ENCODE data around the gene GNB1L.

GNB1L gene

GRCh38 chr22:19774628-19775027 lies 80.0 kb downstream of the GNB1L start:
- no peak for DNase-seq (ENCODE audit: extremely low read depth, low read depth)
- no peak for TF ChIP-seq CTCF (IDR thresholded peaks at IDR 0.05; ENCODE audit: low read depth, low read length)

GRCh38 chr22:19773470-19774040 lies 81.1 kb downstream of the GNB1L start:
- DNase-seq (ENCODE audit: extremely low read depth, low read depth), result no peak
- TF ChIP-seq CTCF (IDR thresholded peaks at IDR 0.05; ENCODE audit: low read depth, low read length), result no peak

- no peak for DNase-seq (ENCODE audit: extremely low read depth, low read depth)
- TF ChIP-seq CTCF (IDR thresholded peaks at IDR 0.05; ENCODE audit: low read depth, low read length), result no peak
Measured at GRCh38 chr22:19772673-19773469, 81.8 kb downstream of the GNB1L start.

- no peak for DNase-seq (ENCODE audit: extremely low read depth, low read depth)
- no peak for TF ChIP-seq CTCF (IDR thresholded peaks at IDR 0.05; ENCODE audit: low read depth, low read length)
Measured at GRCh38 chr22:19772422-19772672, 82.3 kb downstream of the GNB1L start.

GRCh38 chr22:19770349-19771220 lies 84.1 kb downstream of the GNB1L start:
- DNase-seq (ENCODE audit: extremely low read depth, low read depth), result no peak
- no peak for TF ChIP-seq CTCF (IDR thresholded peaks at IDR 0.05; ENCODE audit: low read depth, low read length)

GRCh38 chr22:19769393-19769715 lies 85.3 kb downstream of the GNB1L start:
- TF ChIP-seq CTCF (IDR thresholded peaks at IDR 0.05; ENCODE audit: low read depth, low read length), result no peak
- DNase-seq (ENCODE audit: extremely low read depth, low read depth), result no peak

All from AG09319 (cell line).